BLaER1 (cell line): ENCODE results near the gene ADAMTS10.
"Not testable (repeated sequence)": the region's sequence is repeated elsewhere in the genome, so short reads cannot be mapped to it uniquely, and the experiment has no call there.

ENCODE experiments used
- H3K27ac ChIP-seq: shearing (Covaris generic); formaldehyde crosslinking; 2 replicates; pipeline ENCODE4 v1.8.1; 2022
- H3K27me3 ChIP-seq: shearing (Covaris generic); formaldehyde crosslinking; 2 replicates; pipeline ENCODE4 v1.8.1; 2022
- H3K36me3 ChIP-seq: shearing (Covaris generic); formaldehyde crosslinking; 2 replicates; pipeline ENCODE4 v1.8.1; 2022
- H3K4me1 ChIP-seq: shearing (Covaris generic); formaldehyde crosslinking; 2 replicates; pipeline ENCODE4 v1.8.1; 2022
- H3K4me2 ChIP-seq: shearing (Covaris generic); formaldehyde crosslinking; 2 replicates; pipeline ENCODE4 v1.8.1; 2022
- H3K4me3 ChIP-seq: shearing (Covaris generic); formaldehyde crosslinking; 2 replicates; pipeline ENCODE4 v1.8.1; 2022
- H3K9ac ChIP-seq: shearing (Covaris generic); formaldehyde crosslinking; 2 replicates; pipeline ENCODE4 v1.8.1; 2022
- H3K9me3 ChIP-seq: shearing (Covaris generic); formaldehyde crosslinking; 2 replicates; pipeline ENCODE4 v1.8.1; 2022
- H4K20me1 ChIP-seq: shearing (Covaris generic); formaldehyde crosslinking; 2 replicates; pipeline ENCODE4 v1.8.1; 2022
- Cebpa-rat ChIP-seq: shearing (Covaris generic); IDR thresholded peaks from 2 replicates; pipeline ENCODE4 v1.8.1; 2022

The ADAMTS10 gene

DNA sequence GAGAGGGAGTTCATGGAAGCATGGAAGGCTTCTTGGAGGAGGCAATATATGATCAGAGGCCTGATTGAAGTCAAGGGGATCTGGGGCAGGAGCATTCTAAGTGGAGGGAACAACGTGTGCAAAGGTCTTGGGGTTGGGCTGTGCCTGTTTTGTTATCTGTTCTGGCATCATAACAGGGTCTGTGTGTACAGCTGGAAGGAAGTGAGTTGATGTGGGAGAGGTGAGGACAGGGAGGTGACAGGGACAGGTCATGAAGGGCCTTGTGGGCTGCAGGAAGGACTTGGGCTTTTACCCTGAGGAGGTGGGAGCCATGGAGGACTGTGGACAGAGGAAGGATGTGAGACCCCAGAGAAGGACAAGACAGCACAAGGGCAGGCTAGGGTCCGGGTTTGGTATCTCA, 18.7 kb upstream of the ADAMTS10 start:
- H3K27ac ChIP-seq: no peak overlapping the region
- no peaks in the 10 kb centered on the region for H3K27me3 ChIP-seq
- H3K9me3 ChIP-seq: no peaks in the 10 kb centered on the region
- no peak overlapping the region for H3K9ac ChIP-seq
- no peak overlapping the region for H3K4me3 ChIP-seq
- no peaks in the 10 kb centered on the region for H4K20me1 ChIP-seq
- no peak for TF ChIP-seq Cebpa-rat
- peaks cover 19% of the 10 kb centered on the region for H3K4me1 ChIP-seq
- no peak overlapping the region for H3K4me2 ChIP-seq
- H3K36me3 ChIP-seq: no peaks in the 10 kb centered on the region

DNA sequence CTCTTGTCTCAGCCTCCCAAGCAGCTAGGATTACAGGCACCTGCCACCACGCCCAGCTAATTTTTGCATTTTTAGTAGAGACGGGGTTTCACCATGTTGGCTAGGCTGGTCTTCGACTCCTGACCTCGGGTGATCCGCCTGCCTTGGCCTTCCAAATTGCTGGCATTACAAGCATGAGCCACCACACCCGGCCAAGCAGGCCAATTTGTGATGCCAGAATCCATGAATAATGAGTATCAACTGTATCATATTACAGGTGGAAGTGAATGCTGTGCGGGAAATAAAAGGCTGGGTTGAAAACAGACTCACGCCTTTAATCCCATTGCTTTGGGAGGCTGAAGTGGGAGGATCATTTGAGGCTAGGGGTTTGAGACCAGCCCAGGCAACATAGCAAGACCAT, 16.3 kb upstream of the ADAMTS10 start:
- H3K36me3 ChIP-seq: no peaks in the 10 kb centered on the region
- peaks cover 7% of the 10 kb centered on the region; the same call in 1 of the 2 replicates for H3K4me1 ChIP-seq
- H3K9me3 ChIP-seq: no peaks in the 10 kb centered on the region
- H3K27ac ChIP-seq: no peak overlapping the region
- TF ChIP-seq Cebpa-rat: no peak
- H3K27me3 ChIP-seq: no peaks in the 10 kb centered on the region
- H3K4me3 ChIP-seq: no peak overlapping the region
- no peak overlapping the region for H3K9ac ChIP-seq
- H4K20me1 ChIP-seq: no peaks in the 10 kb centered on the region
- no peak overlapping the region for H3K4me2 ChIP-seq

DNA sequence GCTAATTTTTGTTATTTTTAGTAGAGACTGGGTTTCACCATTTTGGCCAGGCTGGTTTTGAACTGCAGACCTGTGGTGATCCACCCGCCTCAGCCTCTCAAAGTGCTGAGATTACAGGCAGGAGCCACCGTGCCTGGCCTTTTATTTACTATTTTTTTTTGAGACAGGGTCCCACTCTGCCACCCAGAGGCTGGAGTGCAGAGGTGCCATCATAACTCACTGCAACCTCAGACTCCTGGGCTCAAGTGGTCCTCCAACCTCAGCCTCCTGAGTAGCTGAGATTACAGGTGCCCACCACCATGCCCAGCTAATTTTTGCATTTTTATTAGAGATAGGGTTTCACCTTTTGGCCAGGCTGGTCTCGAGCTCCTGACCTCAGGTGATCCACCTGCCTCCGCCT, 12.4 kb upstream of the ADAMTS10 start:
- not testable (repeated sequence) for H3K36me3 ChIP-seq, H3K4me1 ChIP-seq, H3K27ac ChIP-seq, H3K4me2 ChIP-seq, H3K4me3 ChIP-seq, H3K27me3 ChIP-seq, H3K9me3 ChIP-seq, H4K20me1 ChIP-seq, H3K9ac ChIP-seq

DNA sequence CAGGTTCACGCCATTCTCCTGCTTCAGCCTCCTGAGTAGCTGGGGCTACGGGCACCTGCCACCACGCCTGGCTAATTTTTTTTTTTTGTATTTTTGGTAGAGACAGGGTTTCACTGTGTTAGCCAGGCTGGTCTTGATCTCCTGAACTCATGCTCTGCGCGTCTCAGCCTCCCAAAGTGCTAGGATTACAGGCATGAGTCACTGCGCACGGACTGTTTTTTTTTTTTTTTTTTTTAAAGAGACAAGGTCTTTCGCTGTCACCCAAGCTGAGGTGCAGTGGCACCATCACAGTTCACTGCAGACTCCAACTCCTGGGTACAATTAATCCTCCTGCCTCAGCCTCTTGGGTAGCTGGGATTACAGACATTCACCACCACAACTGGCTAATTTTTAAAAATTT, 8.2 kb upstream of the ADAMTS10 start:
- Histone ChIP-seq H3K4me3 (no peak overlapping the region), H3K36me3 (no peaks in the 10 kb centered on the region), H3K9ac (no peak overlapping the region), H4K20me1 (no peaks in the 10 kb centered on the region), H3K27me3 (no peaks in the 10 kb centered on the region), H3K4me2 (no peak overlapping the region), H3K4me1 (no peaks in the 10 kb centered on the region; the same call in 1 of the 2 replicates), H3K27ac (no peak overlapping the region), H3K9me3 (no peaks in the 10 kb centered on the region)
- no peak for TF ChIP-seq Cebpa-rat

DNA sequence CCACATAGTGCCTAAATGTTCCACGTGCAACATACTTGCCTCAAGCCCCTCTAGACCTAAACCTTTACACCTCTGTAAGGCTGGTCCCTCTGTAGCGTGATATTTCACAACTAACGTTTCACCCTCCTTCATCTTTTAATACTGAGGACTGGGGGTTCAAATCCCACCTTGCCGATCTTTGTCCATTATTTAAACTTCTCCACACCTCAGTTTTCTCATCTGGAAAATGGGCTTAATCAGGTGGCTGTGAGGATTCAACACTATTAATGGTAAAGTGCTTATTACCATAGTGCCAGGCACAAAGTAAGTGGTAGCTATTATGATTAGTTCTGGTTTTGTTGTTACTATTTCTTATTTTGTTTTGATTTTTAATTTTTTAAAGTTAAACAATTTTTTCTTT, 7.5 kb upstream of the ADAMTS10 start:
- Histone ChIP-seq H3K4me1 (peaks cover 7% of the 10 kb centered on the region), H3K4me3 (no peak overlapping the region), H3K27me3 (no peaks in the 10 kb centered on the region), H4K20me1 (no peaks in the 10 kb centered on the region), H3K27ac (no peak overlapping the region), H3K36me3 (no peaks in the 10 kb centered on the region), H3K9ac (no peak overlapping the region), H3K4me2 (no peak overlapping the region), H3K9me3 (no peaks in the 10 kb centered on the region)
- no peak for TF ChIP-seq Cebpa-rat

DNA sequence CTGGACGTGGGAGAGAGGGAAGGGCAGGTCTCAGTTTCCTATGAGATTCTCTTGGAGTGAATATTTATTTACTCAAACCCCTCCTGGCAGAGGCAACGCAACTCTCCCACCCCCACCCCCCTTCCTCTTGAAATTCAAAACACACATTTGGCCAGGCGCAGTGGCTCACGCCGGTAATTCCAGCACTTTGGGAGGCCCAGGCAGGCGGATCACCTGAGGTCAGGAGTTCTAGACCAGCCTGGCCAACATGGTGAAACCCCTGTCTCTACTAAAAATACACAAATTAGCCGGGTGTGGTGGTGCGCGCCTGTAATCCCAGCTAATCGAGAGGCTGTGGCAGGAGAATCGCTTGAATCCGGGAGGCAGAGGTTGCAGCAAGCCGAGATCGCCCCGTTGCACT, 6.8 kb upstream of the ADAMTS10 start:
- H3K27me3 ChIP-seq, H3K4me2 ChIP-seq: not testable (repeated sequence)
- peaks cover 13% of the 10 kb centered on the region for H3K4me1 ChIP-seq

DNA sequence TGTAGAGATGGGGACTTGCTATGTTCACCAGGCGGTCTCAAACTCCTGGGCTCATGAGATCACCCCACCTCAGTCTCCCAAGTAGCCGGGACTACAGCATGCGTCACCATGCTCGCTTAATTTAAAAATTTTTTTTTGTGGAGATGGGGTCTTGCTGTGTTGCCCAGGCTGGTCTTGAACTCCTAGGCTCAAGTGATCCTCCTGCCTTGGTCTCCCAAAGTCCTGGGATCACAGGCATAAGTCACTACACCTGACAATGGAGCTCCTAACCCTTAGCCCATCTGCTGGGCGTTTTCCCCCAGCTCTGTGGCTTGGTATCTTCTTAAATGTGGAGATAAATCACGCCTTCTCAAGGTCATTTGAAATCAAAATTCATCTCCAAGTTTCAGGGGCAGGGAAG, 6.3 kb upstream of the ADAMTS10 start:
- TF ChIP-seq Cebpa-rat: no peak

More for the DNA sequence above, 6.8 kb upstream of the ADAMTS10 start:
- H3K9ac ChIP-seq, H4K20me1 ChIP-seq, H3K9me3 ChIP-seq, H3K4me3 ChIP-seq, H3K27ac ChIP-seq, H3K36me3 ChIP-seq: not testable (repeated sequence)

DNA sequence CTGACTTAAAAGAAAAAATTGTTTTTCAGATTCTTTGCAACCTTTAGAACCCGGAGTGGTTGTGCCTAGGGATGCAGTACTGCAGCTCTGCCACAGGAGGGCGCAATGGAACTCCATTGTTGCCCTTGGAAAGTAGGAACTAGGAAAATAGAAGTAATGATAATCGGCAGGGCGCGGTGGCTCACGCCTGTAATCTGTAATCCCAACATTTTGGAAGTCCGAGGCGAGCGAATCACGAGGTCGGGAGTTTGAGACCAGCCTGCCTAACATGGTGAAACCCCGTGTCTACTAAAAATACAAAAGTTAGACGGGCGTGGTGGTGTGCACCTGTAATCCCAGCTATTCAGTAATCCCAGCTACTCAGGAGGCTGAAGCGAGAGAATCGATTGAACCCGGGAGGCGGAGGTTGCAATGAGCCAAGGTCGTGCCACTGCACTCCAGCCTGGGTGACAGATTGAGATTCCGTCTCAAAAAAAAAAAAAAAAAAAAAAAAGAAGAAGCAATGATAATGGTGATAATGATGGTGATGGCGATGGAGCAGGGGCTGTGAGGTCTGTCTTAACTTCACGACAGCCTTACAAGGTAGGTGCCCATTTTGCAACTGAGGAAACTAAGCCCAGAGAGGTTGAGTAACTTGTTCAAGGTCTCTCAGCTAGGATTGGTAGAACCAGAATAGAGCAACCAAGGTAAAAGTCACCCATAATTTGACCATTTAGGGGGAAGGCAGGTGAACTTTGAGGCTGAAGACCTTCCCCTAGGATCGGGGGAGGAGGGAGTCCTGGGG, 5.5 kb upstream of the ADAMTS10 start:
- Histone ChIP-seq H3K27me3 (no peaks in the 10 kb centered on the region), H3K9ac (no peak overlapping the region), H3K4me1 (peaks cover 24% of the 10 kb centered on the region), H3K27ac (no peak overlapping the region), H3K4me2 (no peak overlapping the region), H3K9me3 (no peaks in the 10 kb centered on the region), H4K20me1 (no peaks in the 10 kb centered on the region), H3K36me3 (no peaks in the 10 kb centered on the region), H3K4me3 (no peak overlapping the region)
- no peak for TF ChIP-seq Cebpa-rat

More for the DNA sequence above, 6.3 kb upstream of the ADAMTS10 start:
- no peak overlapping the region for H3K4me2 ChIP-seq
- no peaks in the 10 kb centered on the region for H3K9me3 ChIP-seq
- H3K36me3 ChIP-seq: no peaks in the 10 kb centered on the region
- no peaks in the 10 kb centered on the region for H4K20me1 ChIP-seq
- no peak overlapping the region for H3K4me3 ChIP-seq
- peaks cover 18% of the 10 kb centered on the region for H3K4me1 ChIP-seq
- H3K27ac ChIP-seq: no peak overlapping the region
- no peaks in the 10 kb centered on the region for H3K27me3 ChIP-seq
- H3K9ac ChIP-seq: no peak overlapping the region

DNA sequence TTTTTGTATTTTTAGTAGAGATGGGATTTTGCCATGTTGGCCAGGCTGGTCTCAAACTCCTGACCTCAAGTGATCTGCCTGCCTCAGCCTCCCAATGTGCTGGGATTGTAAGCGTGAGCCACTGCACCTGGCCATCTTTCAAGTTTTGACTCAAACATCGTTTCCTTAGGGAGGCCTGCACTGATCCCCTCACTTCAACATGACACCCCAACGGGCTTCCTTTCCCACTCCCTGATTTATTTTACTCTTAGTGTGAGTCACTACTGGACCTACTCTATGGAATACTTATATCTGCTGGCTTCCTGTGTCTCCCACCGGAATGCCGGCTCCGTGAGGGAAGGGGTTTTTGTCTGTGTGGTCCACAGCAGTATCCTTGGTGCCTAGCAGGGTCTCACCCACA, 4.5 kb upstream of the ADAMTS10 start:
- no peak for TF ChIP-seq Cebpa-rat
- H3K4me2 ChIP-seq: no peak overlapping the region
- no peaks in the 10 kb centered on the region for H3K36me3 ChIP-seq
- no peaks in the 10 kb centered on the region for H4K20me1 ChIP-seq
- no peaks in the 10 kb centered on the region for H3K9me3 ChIP-seq
- H3K27ac ChIP-seq: no peak overlapping the region
- H3K4me3 ChIP-seq: no peak overlapping the region
- no peaks in the 10 kb centered on the region for H3K27me3 ChIP-seq
- H3K4me1 ChIP-seq: peaks cover 24% of the 10 kb centered on the region
- no peak overlapping the region for H3K9ac ChIP-seq

DNA sequence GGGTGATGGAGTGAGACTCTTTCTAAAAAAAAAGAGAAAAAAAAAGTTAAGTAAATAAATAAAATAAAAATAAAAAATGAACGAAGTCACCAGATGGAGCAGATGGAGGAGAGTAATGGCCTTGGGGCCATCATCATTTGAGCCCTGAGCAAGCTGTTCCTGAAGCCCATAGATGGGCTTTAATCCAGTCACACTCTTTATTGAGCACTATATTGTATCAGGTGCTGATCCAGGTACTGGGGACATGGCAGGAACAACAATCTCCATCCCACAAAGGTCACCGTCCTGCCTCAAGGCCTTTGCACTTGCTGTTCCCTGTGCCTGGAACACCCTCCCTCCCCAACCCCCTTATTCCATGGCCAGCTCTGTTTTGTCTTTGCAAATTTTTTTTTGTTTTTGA, 3.9 kb upstream of the ADAMTS10 start:
- no peak for TF ChIP-seq Cebpa-rat
- no peaks in the 10 kb centered on the region for H4K20me1 ChIP-seq
- H3K27ac ChIP-seq: no peak overlapping the region
- H3K4me2 ChIP-seq: no peak overlapping the region
- no peaks in the 10 kb centered on the region for H3K27me3 ChIP-seq
- H3K4me3 ChIP-seq: no peak overlapping the region
- H3K9me3 ChIP-seq: no peaks in the 10 kb centered on the region
- no peak overlapping the region for H3K9ac ChIP-seq
- peaks cover 24% of the 10 kb centered on the region for H3K4me1 ChIP-seq
- no peaks in the 10 kb centered on the region for H3K36me3 ChIP-seq

DNA sequence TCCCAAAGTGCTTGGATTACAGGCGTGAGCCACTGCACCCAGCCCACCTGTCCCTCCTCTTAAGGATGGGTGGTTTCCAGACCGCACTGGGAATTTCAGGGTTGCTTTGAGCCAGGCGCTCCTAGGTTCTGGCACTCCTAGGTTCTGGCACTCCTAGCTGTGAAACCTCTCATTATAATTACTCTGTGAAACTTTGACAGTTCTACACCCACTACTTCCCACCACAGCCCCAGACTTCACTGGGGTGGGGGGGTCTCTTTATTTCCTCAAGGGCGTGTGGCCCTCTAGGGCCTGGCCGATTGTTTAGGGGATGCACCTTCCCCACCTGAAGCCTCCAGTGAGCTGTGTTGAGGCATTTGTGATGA, 2.3 kb upstream of the ADAMTS10 start:
- H3K27me3 ChIP-seq: no peaks in the 10 kb centered on the region

More for the DNA sequence above, 2.3 kb upstream of the ADAMTS10 start:
- Histone ChIP-seq H3K4me3 (no peak overlapping the region), H3K4me1 (peaks cover 39% of the 10 kb centered on the region), H3K9ac (no peak overlapping the region), H3K36me3 (no peaks in the 10 kb centered on the region), H3K27ac (peak overlapping the region; percentile 41; the same call in 1 of the 2 replicates), H3K9me3 (no peaks in the 10 kb centered on the region), H3K4me2 (peak overlapping the region; percentile 62), H4K20me1 (peaks cover 14% of the 10 kb centered on the region)
- no peak for TF ChIP-seq Cebpa-rat
